ENCODE measurements around the gene PNLIPRP2. TPM values are rescaled to one million over a fixed set of nuclear protein-coding genes. Genes with fewer than 3 reads are reported as not detected.

The PNLIPRP2 gene
- total and polyA plus RNA-seq, 8 donors: not detected

DNA sequence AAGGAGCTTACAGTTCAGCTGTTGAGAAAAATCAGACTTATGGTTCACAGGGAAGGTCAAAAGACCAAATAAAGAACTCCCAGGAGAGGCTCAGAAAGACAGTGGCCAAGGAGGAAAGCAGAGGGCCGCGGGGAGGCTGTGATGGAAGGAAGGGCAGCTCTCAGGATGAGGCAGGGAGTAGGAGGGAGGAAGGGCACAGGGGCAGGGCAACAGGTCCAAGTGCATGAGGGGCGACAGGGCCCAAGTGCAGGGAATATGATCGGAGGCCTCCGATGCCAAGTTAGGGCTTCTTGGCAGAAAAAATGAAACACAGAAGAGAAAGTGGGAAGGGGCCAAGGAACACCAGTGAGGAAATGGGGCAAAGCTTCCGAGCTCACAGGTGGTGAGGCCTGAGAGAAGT is 13.4 kb upstream of the PNLIPRP2 start:
- H3K4me1 ChIP-seq: no peaks in the 10 kb centered on the region
- no peak for DNase-seq
- ATAC-seq: no peak
- H3K27me3 ChIP-seq: peaks cover 0 to 37% of the 10 kb centered on the region in 2 donors
- intact Hi-C loops (cut with DNase I): no loop called here
- no peak overlapping the region for H3K27ac ChIP-seq
- H3K4me3 ChIP-seq: no peak overlapping the region
- no peak for TF ChIP-seq CTCF (IDR thresholded peaks at IDR 0.05)
- H3K9me3 ChIP-seq: no peaks in the 10 kb centered on the region
- H3K36me3 ChIP-seq: no peaks in the 10 kb centered on the region

DNA sequence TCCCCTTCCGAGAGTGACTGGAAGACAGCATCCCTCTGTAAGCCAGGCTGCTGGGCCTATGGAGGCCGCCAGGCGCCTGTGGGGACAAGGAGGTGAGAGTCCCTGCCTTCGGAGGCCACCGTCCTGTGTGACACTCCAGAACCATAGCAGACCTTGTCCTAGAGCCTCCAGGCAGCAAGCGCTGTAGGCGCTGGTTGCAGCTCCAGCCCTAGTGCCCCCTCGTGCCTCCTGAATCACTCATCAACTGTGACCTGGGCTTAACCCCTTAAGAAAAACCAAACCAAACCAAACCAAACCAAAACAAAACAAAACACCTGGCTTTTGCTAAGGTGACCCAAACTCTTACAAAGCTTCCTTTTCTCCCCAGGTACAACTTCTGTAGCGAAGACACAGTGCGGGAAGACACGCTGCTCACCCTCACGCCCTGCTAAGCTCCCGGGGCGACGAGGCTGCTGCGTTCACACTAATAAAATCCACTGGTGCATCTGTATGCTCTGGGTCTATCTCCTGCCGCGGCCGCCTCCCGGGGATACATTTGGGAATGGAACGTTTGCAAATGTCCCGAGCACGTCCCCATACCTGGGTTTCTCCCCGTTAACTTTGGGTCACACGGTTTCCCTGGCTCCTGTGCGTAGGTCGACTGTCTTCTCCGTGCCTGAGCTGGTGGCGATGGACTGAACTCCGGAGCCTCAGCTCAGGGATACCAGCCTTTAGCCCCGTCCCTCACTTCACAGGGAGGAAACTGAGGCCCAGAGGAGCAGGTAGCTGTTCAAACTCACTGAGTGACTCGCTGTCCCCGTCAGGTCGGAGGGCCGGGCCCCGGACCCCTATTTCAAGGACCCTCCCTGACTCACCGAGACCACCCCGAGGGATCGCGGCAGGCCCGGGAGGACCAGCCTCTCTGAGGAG is 11.8 kb upstream of the PNLIPRP2 start:
- no peak overlapping the region for H3K27ac ChIP-seq
- no peak for TF ChIP-seq CTCF (IDR thresholded peaks at IDR 0.05)
- ATAC-seq (peak; percentile 37), DNase-seq (no peak)
- intact Hi-C loops (cut with DNase I): no loop called here
- H3K27me3 ChIP-seq: peaks cover 0 to 37% of the 10 kb centered on the region in 2 donors
- H3K36me3 ChIP-seq: no peaks in the 10 kb centered on the region
- H3K9me3 ChIP-seq: no peaks in the 10 kb centered on the region
- no peaks in the 10 kb centered on the region for H3K4me1 ChIP-seq
- H3K4me3 ChIP-seq: peak overlapping the region in 1 of 2 donors; percentile 6

DNA sequence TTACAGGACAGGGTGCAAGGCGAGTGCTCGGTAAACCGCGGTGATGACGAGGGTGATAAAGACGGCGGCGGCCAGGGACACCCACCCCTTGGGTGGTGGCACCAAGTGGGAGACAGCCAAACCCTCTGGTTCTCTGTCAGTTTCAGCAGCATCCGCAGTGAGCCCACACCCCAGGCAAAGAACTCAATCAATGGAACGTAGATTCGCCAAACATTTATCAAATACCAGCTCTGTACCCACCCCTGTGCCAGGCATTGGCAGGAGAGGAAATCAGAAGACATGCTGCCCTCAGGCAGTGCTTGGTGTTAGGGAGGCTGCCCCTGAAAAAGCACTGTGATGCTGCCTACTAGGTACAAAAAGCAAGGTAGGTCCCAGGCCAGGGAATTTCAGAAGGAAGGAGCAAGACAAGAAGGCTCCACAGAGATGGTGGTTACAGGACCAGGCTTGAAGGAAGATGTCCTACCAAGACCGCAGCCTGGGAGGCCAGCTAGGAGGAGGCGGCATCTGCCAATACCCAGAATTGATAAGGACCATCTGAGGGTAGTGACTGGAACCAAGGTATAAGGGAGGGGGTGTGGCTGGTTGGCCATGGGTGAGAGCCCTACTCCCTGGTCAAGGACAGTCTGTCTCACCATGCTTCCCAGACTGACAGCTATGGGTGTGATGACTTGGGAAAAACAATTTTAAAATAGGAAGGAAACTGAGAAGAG is 10.2 kb upstream of the PNLIPRP2 start:
- no peak for ATAC-seq
- Histone ChIP-seq H3K27ac (no peak overlapping the region), H3K36me3 (no peaks in the 10 kb centered on the region), H3K4me3 (no peak overlapping the region), H3K9me3 (no peaks in the 10 kb centered on the region), H3K27me3 (peaks cover 0 to 37% of the 10 kb centered on the region in 2 donors), H3K4me1 (no peaks in the 10 kb centered on the region)
- TF ChIP-seq CTCF (IDR thresholded peaks at IDR 0.05): no peak
- intact Hi-C loops (cut with DNase I): no loop called here
- no peak for DNase-seq

- no peaks in the 10 kb centered on the region for H3K36me3 ChIP-seq
- ATAC-seq: no peak
- DNase-seq: no peak
- H3K27me3 ChIP-seq: peaks cover 0 to 37% of the 10 kb centered on the region in 2 donors
- H3K27ac ChIP-seq: no peak overlapping the region
- no peaks in the 10 kb centered on the region for H3K9me3 ChIP-seq
- no peak overlapping the region for H3K4me3 ChIP-seq
- no peaks in the 10 kb centered on the region for H3K4me1 ChIP-seq
- TF ChIP-seq CTCF (IDR thresholded peaks at IDR 0.05): no peak
- intact Hi-C loops (cut with DNase I): no loop called here
Measured at GRCh38 chr10:116611153-116611545, 9.6 kb upstream of the PNLIPRP2 start.

GRCh38 chr10:116612107-116612769 is 8.5 kb upstream of the PNLIPRP2 start:
- Histone ChIP-seq H3K9me3 (no peaks in the 10 kb centered on the region), H3K27ac (no peak overlapping the region), H3K4me1 (no peaks in the 10 kb centered on the region), H3K27me3 (peaks cover 0 to 37% of the 10 kb centered on the region in 2 donors), H3K4me3 (no peak overlapping the region), H3K36me3 (no peaks in the 10 kb centered on the region)
- intact Hi-C loops (cut with DNase I): no loop called here
- TF ChIP-seq CTCF (IDR thresholded peaks at IDR 0.05): no peak
- ATAC-seq: no peak
- no peak for DNase-seq

Measured in left lung (tissue), 10 donors.